NCI-H2196 treated with DMSO at 0.1 percent for 48 hours (cell line): Measurements from ENCODE around the gene IL3RA.
"Not testable (repeated sequence)": the region's sequence is repeated elsewhere in the genome, so short reads cannot be mapped to it uniquely, and the experiment has no call there.

ENCODE experiments used
- DNase-seq: peaks from one replicate; lab custom pipeline; 2025; ENCODE audit not compliant: unreplicated experiment; lab: John Stamatoyannopoulos, UW

Gene IL3RA

GRCh38 chrX:1421433-1422134 is 85.0 kb downstream of the IL3RA start:
- DNase-seq: no peak

DNA sequence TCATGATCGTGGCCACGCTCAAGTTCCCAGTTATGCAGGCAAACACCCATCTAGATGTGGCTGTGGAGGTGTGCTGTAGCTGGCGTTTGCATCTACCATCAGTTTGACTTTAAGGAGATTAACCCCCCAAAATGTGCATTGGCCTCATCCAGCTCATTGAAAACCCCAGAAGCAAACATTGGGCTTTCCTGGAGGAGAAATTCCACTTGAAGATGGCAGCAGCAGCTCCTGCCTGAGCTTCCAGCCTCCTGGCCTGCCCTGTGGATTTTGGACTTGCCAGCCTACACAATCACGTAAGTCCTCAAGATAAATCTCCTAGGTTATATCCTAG is 85.5 kb downstream of the IL3RA start:
- DNase-seq: no peak

DNA sequence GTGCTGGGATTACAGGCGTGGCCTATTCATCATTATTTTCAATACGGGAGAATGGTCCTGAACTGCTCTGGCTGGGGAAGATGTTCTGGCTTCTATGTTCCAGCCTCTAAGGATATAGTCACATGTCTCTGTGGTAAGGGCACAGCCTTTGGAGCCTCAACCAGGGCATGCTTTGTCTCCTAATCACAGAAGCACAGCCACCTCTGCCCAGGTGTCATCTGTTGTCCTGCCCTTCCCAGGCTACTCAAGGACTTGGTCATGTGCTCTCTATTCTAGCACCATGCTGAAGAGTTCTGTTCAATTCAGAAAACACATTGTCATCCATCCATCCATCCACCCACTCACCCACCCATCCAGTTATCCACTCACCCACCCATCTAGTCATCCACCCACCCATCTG is 86.6 kb downstream of the IL3RA start:
- no peak for DNase-seq

- no peak for DNase-seq
Observed at GRCh38 chrX:1424147-1424851, 87.7 kb downstream of the IL3RA start.

GRCh38 chrX:1425381-1425780 is 88.8 kb downstream of the IL3RA start:
- no peak for DNase-seq

GRCh38 chrX:1426321-1426720 is 89.7 kb downstream of the IL3RA start:
- not testable (repeated sequence) for DNase-seq

GRCh38 chrX:1427756-1428155 is 91.2 kb downstream of the IL3RA start:
- no peak for DNase-seq

- no peak for DNase-seq
Observed at GRCh38 chrX:1430451-1430850, 93.9 kb downstream of the IL3RA start.
